ENCODE measurements around the gene RPS6KC1.
"Not testable (repeated sequence)": the region's sequence is repeated elsewhere in the genome, so short reads cannot be mapped to it uniquely, and the experiment has no call there.

RPS6KC1 gene

GRCh38 chr1:213099682-213100399 is 48.8 kb downstream of the RPS6KC1 start:
- no peak overlapping the region for H3K4me2 ChIP-seq (ENCODE audit: low read depth, low read length, poor library complexity, severe bottlenecking)
- no peaks in the 10 kb centered on the region for H3K36me3 ChIP-seq (ENCODE audit: insufficient read depth, low read length)
- H3K4me3 ChIP-seq (ENCODE audit: low read length, poor library complexity, severe bottlenecking): no peak overlapping the region
- no peak overlapping the region for H3K9ac ChIP-seq (ENCODE audit: low read depth, low read length, poor library complexity, severe bottlenecking)
- no peaks in the 10 kb centered on the region for H3K79me2 ChIP-seq (ENCODE audit: insufficient read depth, low read length)
- H3K9me3 ChIP-seq (ENCODE audit: insufficient read depth, low read depth, low read length): no peaks in the 10 kb centered on the region
- H3K9me2 ChIP-seq (replicated peaks; ENCODE audit: low read depth, low read length): no peaks in the 10 kb centered on the region
- 0 out of 2 replicates have a peak, but pooled peaks cover 3% of the 10 kb centered on the region for H3F3A ChIP-seq (ENCODE audit: low read depth)
- H3K4me1 ChIP-seq (ENCODE audit: insufficient read depth, low read length, poor library complexity, severe bottlenecking): no peaks in the 10 kb centered on the region
- H2AFZ ChIP-seq (ENCODE audit: low read length): no peak overlapping the region
- no peaks in the 10 kb centered on the region for H4K20me1 ChIP-seq (ENCODE audit: insufficient read depth, low read length, poor library complexity, severe bottlenecking)
- TF ChIP-seq CTCF (conservative IDR thresholded peaks at IDR 0.05; ENCODE audit: low read length) (no peak), EZH2phosphoT487 (IDR thresholded peaks at IDR 0.05; ENCODE audit: borderline replicate concordance) (no peak)
- H3K27me3 ChIP-seq (ENCODE audit: insufficient read depth, low read length, poor library complexity, severe bottlenecking): no peaks in the 10 kb centered on the region

- not testable (repeated sequence) for H2AFZ ChIP-seq (ENCODE audit: low read length); H4K20me1 ChIP-seq (ENCODE audit: insufficient read depth, low read length, poor library complexity, severe bottlenecking); H3K27me3 ChIP-seq (ENCODE audit: insufficient read depth, low read length, poor library complexity, severe bottlenecking); H3K79me2 ChIP-seq (ENCODE audit: insufficient read depth, low read length); H3K36me3 ChIP-seq (ENCODE audit: insufficient read depth, low read length); H3K4me3 ChIP-seq (ENCODE audit: low read length, poor library complexity, severe bottlenecking); H3K9me3 ChIP-seq (ENCODE audit: insufficient read depth, low read depth, low read length); H3K4me1 ChIP-seq (ENCODE audit: insufficient read depth, low read length, poor library complexity, severe bottlenecking); H3K9me2 ChIP-seq (replicated peaks; ENCODE audit: low read depth, low read length); H3F3A ChIP-seq (ENCODE audit: low read depth); H3K4me2 ChIP-seq (ENCODE audit: low read depth, low read length, poor library complexity, severe bottlenecking); H3K9ac ChIP-seq (ENCODE audit: low read depth, low read length, poor library complexity, severe bottlenecking)
Observed at GRCh38 chr1:213100565-213100964, 49.5 kb downstream of the RPS6KC1 start.

GRCh38 chr1:213103377-213104306 is 52.6 kb downstream of the RPS6KC1 start:
- Histone ChIP-seq H3K9me2 (replicated peaks; ENCODE audit: low read depth, low read length) (no peaks in the 10 kb centered on the region), H4K20me1 (ENCODE audit: insufficient read depth, low read length, poor library complexity, severe bottlenecking) (no peaks in the 10 kb centered on the region), H3K4me3 (ENCODE audit: low read length, poor library complexity, severe bottlenecking) (no peak overlapping the region), H3K79me2 (ENCODE audit: insufficient read depth, low read length) (no peaks in the 10 kb centered on the region), H3F3A (ENCODE audit: low read depth) (0 out of 2 replicates have a peak, but pooled peaks cover 3% of the 10 kb centered on the region), H3K9me3 (ENCODE audit: insufficient read depth, low read depth, low read length) (no peaks in the 10 kb centered on the region), H3K4me2 (ENCODE audit: low read depth, low read length, poor library complexity, severe bottlenecking) (no peak overlapping the region), H3K9ac (ENCODE audit: low read depth, low read length, poor library complexity, severe bottlenecking) (no peak overlapping the region), H3K4me1 (ENCODE audit: insufficient read depth, low read length, poor library complexity, severe bottlenecking) (no peaks in the 10 kb centered on the region), H3K27me3 (ENCODE audit: insufficient read depth, low read length, poor library complexity, severe bottlenecking) (no peaks in the 10 kb centered on the region), H2AFZ (ENCODE audit: low read length) (no peak overlapping the region), H3K36me3 (ENCODE audit: insufficient read depth, low read length) (peaks cover 4% of the 10 kb centered on the region; the same call in 1 of the 2 replicates)
- TF ChIP-seq CTCF (conservative IDR thresholded peaks at IDR 0.05; ENCODE audit: low read length): no peak
- TF ChIP-seq EZH2phosphoT487 (IDR thresholded peaks at IDR 0.05; ENCODE audit: borderline replicate concordance): no peak

All from Loucy (cell line).